SU-DHL-6 (cell line): ENCODE data around the gene HDAC2.
"Not testable (repeated sequence)": the region's sequence is repeated elsewhere in the genome, so short reads cannot be mapped to it uniquely, and the experiment has no call there.

Experiments used
- CTCF ChIP-seq: fragments of 200-600 bp; sonication (generic); IDR thresholded peaks from one replicate; pipeline ENCODE4 v1.5.1; 2017; ENCODE audit warnings: antibody characterized with exemption, mild to moderate bottlenecking, low read length, moderate library complexity; ENCODE audit not compliant: insufficient read depth, poor library complexity, severe bottlenecking
- EZH2phosphoT487 ChIP-seq: fragments of 200-600 bp; sonication (generic), shearing (Covaris generic); conservative IDR thresholded peaks from 2 replicates; pipeline ENCODE4 v1.6.1; 2018; ENCODE audit warnings: mild to moderate bottlenecking, antibody characterized with exemption, low read length, moderate library complexity, mixed read lengths

- TF ChIP-seq CTCF, EZH2phosphoT487: not testable (repeated sequence)
Measured at GRCh38 chr6:113931907-113932306, 39.0 kb downstream of the HDAC2 start.
